ENCODE measurements around the gene TASP1. TPM values are rescaled to one million over a fixed set of nuclear protein-coding genes. Genes with fewer than 3 reads are reported as not detected.

The TASP1 gene
- total and polyA plus RNA-seq, 2 donors (not counting 1 experiment from before 2014, with no cell fraction given) = 6.4 to 23.9 TPM

DNA sequence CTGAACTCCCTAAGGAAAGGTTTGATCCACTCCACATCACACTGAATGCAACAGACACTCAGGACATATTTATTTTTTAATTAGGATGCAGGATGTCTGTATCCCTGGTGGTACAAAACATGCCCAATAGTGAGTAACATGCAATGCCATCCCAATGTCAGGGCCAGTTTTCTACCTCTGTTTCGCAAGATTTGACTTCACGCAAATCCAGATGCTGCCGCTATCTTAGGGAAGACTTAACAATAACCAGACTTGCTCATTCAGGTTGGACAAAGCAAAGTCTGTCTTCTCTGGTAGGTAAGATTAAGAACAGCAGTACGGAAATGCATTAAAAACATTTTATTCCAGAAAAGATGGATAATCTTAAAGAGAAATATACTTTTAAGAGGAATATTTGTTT lies 103.1 kb downstream of the TASP1 start:
- no CpG with 5 or more reads among the region's 4 CpGs for WGBS (ENCODE audit: insufficient coverage)
- Histone ChIP-seq H3K27me3 (replicated peaks in 1 of 4; ENCODE audit: control extremely low read depth in 1 of 4, control insufficient read depth in 3 of 4, insufficient read depth in 4 of 4, low read length in 3 of 4) (no peaks in the 10 kb centered on the region), H3K4me1 (ENCODE audit: control insufficient read depth in 2 of 2, insufficient read depth in 2 of 2, low read length in 2 of 2) (no peaks in the 10 kb centered on the region), H2AFZ (ENCODE audit: insufficient read depth, low read depth, low read length, poor library complexity, severe bottlenecking) (no peak overlapping the region), H3K4me2 (replicated peaks; ENCODE audit: low read depth, low read length, poor library complexity, severe bottlenecking) (no peak overlapping the region), H3K4me3 (ENCODE audit: control extremely low read depth in 1 of 5, extremely low read depth in 1 of 5, insufficient read depth in 1 of 5, low read depth in 2 of 5, low read length in 4 of 5) (no peak overlapping the region), H3K9ac (ENCODE audit: low read length) (no peak overlapping the region), H4K20me1 (ENCODE audit: control insufficient read depth, insufficient read depth, low read length, poor library complexity, severe bottlenecking) (no peaks in the 10 kb centered on the region), H3K79me2 (ENCODE audit: control insufficient read depth, insufficient read depth, low read length) (no peaks in the 10 kb centered on the region), H3K9me3 (ENCODE audit: control extremely low read depth in 1 of 3, control insufficient read depth in 2 of 3, insufficient read depth in 1 of 3, low read length in 2 of 3) (no peaks in the 10 kb centered on the region), H3K27ac (ENCODE audit: low read length in 2 of 2) (no peak overlapping the region), H3K36me3 (replicated peaks in 1 of 2; ENCODE audit: control extremely low read depth in 1 of 2, control insufficient read depth in 1 of 2, extremely low read depth in 1 of 2, insufficient read depth in 2 of 2, low read length in 1 of 2) (peaks cover 0 to 3% of the 10 kb centered on the region in 2 experiments)
- DNase-seq (no peak), ATAC-seq (ENCODE audit: low read depth) (no peak)
- Mint-ChIP-seq H3K27me3 (no peaks in the 10 kb centered on the region), H3K4me3 (no peak overlapping the region), H3K27ac (no peak overlapping the region), H3K4me1 (no peaks in the 10 kb centered on the region), H3K9me3 (ENCODE audit: insufficient read depth) (no peaks in the 10 kb centered on the region)
- no peak for TF ChIP-seq EZH2 (IDR thresholded peaks at IDR 0.05; ENCODE audit: borderline replicate concordance, insufficient read depth, low read depth, low read length, poor library complexity, severe bottlenecking)
- TF ChIP-seq, protein P1, sequence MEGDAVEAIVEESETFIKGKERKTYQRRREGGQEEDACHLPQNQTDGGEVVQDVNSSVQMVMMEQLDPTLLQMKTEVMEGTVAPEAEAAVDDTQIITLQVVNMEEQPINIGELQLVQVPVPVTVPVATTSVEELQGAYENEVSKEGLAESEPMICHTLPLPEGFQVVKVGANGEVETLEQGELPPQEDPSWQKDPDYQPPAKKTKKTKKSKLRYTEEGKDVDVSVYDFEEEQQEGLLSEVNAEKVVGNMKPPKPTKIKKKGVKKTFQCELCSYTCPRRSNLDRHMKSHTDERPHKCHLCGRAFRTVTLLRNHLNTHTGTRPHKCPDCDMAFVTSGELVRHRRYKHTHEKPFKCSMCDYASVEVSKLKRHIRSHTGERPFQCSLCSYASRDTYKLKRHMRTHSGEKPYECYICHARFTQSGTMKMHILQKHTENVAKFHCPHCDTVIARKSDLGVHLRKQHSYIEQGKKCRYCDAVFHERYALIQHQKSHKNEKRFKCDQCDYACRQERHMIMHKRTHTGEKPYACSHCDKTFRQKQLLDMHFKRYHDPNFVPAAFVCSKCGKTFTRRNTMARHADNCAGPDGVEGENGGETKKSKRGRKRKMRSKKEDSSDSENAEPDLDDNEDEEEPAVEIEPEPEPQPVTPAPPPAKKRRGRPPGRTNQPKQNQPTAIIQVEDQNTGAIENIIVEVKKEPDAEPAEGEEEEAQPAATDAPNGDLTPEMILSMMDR (IDR thresholded peaks at IDR 0.05) = no peak
- POLR2A ChIA-PET = no interaction called here
- CTCF ChIA-PET = no interaction called here
- intact Hi-C loops (cut with micrococcal nuclease) = no loop called here

DNA sequence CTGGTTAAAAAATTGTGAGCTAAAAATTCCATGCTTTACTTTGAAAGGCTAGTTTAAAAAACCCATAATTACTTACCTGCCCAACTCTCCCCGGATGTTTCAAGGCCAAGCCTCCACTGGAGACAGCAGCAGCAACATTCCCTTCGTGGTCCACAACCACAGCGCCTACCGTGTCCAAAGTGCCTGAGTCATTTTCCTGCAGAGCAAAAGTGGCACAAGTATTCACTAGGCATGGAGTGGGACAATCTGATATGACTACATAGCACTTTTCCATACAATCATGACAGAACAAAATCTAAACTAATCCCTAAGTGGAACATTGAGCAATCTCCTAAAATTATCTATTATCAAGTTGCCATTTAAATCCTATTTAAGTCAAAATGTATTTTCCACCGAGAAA lies 104.8 kb downstream of the TASP1 start:
- ChIA-PET CTCF (no interaction called here), POLR2A (no interaction called here)
- Histone ChIP-seq H3K27me3 (replicated peaks in 1 of 4; ENCODE audit: control extremely low read depth in 1 of 4, control insufficient read depth in 3 of 4, insufficient read depth in 4 of 4, low read length in 3 of 4) (no peaks in the 10 kb centered on the region), H3K27ac (ENCODE audit: low read length in 2 of 2) (no peak overlapping the region), H3K79me2 (ENCODE audit: control insufficient read depth, insufficient read depth, low read length) (no peaks in the 10 kb centered on the region), H3K9me3 (ENCODE audit: control extremely low read depth in 1 of 3, control insufficient read depth in 2 of 3, insufficient read depth in 1 of 3, low read length in 2 of 3) (no peaks in the 10 kb centered on the region), H3K4me2 (replicated peaks; ENCODE audit: low read depth, low read length, poor library complexity, severe bottlenecking) (no peak overlapping the region), H3K4me1 (ENCODE audit: control insufficient read depth in 2 of 2, insufficient read depth in 2 of 2, low read length in 2 of 2) (no peaks in the 10 kb centered on the region), H3K36me3 (replicated peaks in 1 of 2; ENCODE audit: control extremely low read depth in 1 of 2, control insufficient read depth in 1 of 2, extremely low read depth in 1 of 2, insufficient read depth in 2 of 2, low read length in 1 of 2) (peaks cover 0 to 3% of the 10 kb centered on the region in 2 experiments), H4K20me1 (ENCODE audit: control insufficient read depth, insufficient read depth, low read length, poor library complexity, severe bottlenecking) (no peaks in the 10 kb centered on the region), H3K9ac (ENCODE audit: low read length) (no peak overlapping the region), H2AFZ (ENCODE audit: insufficient read depth, low read depth, low read length, poor library complexity, severe bottlenecking) (no peak overlapping the region), H3K4me3 (ENCODE audit: control extremely low read depth in 1 of 5, extremely low read depth in 1 of 5, insufficient read depth in 1 of 5, low read depth in 2 of 5, low read length in 4 of 5) (no peak overlapping the region)
- Mint-ChIP-seq H3K27me3 (no peaks in the 10 kb centered on the region), H3K9me3 (ENCODE audit: insufficient read depth) (no peaks in the 10 kb centered on the region), H3K4me3 (no peak overlapping the region), H3K27ac (no peak overlapping the region), H3K4me1 (no peaks in the 10 kb centered on the region)
- ATAC-seq (ENCODE audit: low read depth) (no peak), DNase-seq (no peak)
- no peak for TF ChIP-seq EZH2 (IDR thresholded peaks at IDR 0.05; ENCODE audit: borderline replicate concordance, insufficient read depth, low read depth, low read length, poor library complexity, severe bottlenecking)
- TF ChIP-seq, protein P1 (IDR thresholded peaks at IDR 0.05) = no peak
- 94% methylated on average over 4 of the region's 5 CpGs for WGBS (ENCODE audit: insufficient coverage)
- intact Hi-C loops (cut with micrococcal nuclease) = no loop called here

All from B cell (primary cell).